H9 (cell line): ENCODE measurements around the gene UBAC2. TPM values are rescaled to one million over a fixed set of nuclear protein-coding genes. Genes with fewer than 3 reads are reported as not detected.

Source experiments
- DNase-seq: peaks from one replicate; pipeline ENCODE4 v3.0.0-alpha.2; 2017
- H2AFZ ChIP-seq: one replicate; pipeline ENCODE4 v1.6.1; 2013; ENCODE audit warnings: mild to moderate bottlenecking, low read length, control low read depth, moderate library complexity
- H2AK5ac ChIP-seq: 2 replicates; pipeline ENCODE4 v1.6.1; 2013; ENCODE audit warnings: low read length, control low read depth, mixed read lengths; ENCODE audit not compliant: insufficient read length
- H2BK120ac ChIP-seq: one replicate; pipeline ENCODE4 v1.6.1; 2013; ENCODE audit warnings: low read depth, mild to moderate bottlenecking, low read length, control low read depth, inconsistent platforms; ENCODE audit not compliant: poor library complexity, severe bottlenecking
- H2BK12ac ChIP-seq: 2 replicates; pipeline ENCODE4 v1.6.1; 2013; ENCODE audit warnings: low read length, control low read depth, mixed read lengths, low read depth; ENCODE audit not compliant: insufficient read length
- H2BK15ac ChIP-seq: 2 replicates; pipeline ENCODE4 v1.6.1; 2013; ENCODE audit warnings: low read depth, low read length, control low read depth
- H2BK20ac ChIP-seq: one replicate; pipeline ENCODE4 v1.6.1; 2013; ENCODE audit warnings: low read depth, mild to moderate bottlenecking, low read length, control low read depth, inconsistent platforms; ENCODE audit not compliant: poor library complexity, severe bottlenecking
- H2BK5ac ChIP-seq: 2 replicates; pipeline ENCODE4 v1.6.1; 2013; ENCODE audit warnings: low read length, control low read depth, mixed read lengths; ENCODE audit not compliant: insufficient read length
- H3K14ac ChIP-seq: 2 replicates; pipeline ENCODE4 v1.6.1; 2013; ENCODE audit warnings: low read length, control low read depth; ENCODE audit not compliant: insufficient read depth
- H3K18ac ChIP-seq: 2 replicates; pipeline ENCODE4 v1.6.1; 2013; ENCODE audit warnings: low read depth, mild to moderate bottlenecking, mixed read lengths, low read length, control low read depth; ENCODE audit not compliant: insufficient read length
- H3K23ac ChIP-seq: 2 replicates; pipeline ENCODE4 v1.6.1; 2013; ENCODE audit warnings: low read length, control low read depth, mixed read lengths, low read depth; ENCODE audit not compliant: insufficient read length
- H3K23me2 ChIP-seq: 2 replicates; pipeline ENCODE4 v1.6.1; 2013; ENCODE audit warnings: low read depth, mild to moderate bottlenecking, mixed read lengths, low read length, control low read depth; ENCODE audit not compliant: insufficient read length, poor library complexity, severe bottlenecking
- H3K27ac ChIP-seq: 2 replicates; pipeline ENCODE4 v1.5.1; 2013; ENCODE audit warnings: low read length, control low read depth, mixed read lengths, low read depth; ENCODE audit not compliant: insufficient read length
- H3K27me3 ChIP-seq: 2 replicates; pipeline ENCODE4 v1.6.1; 2013; ENCODE audit warnings: low read length, control low read depth, inconsistent platforms; ENCODE audit not compliant: insufficient read depth
- H3K4ac ChIP-seq: 2 replicates; pipeline ENCODE4 v1.6.1; 2013; ENCODE audit warnings: low read depth, mild to moderate bottlenecking, control low read depth, inconsistent platforms, low read length, moderate library complexity
- H3K4me1 ChIP-seq: 2 replicates; pipeline ENCODE4 v1.6.1; 2013; ENCODE audit warnings: low read length, control low read depth, inconsistent platforms; ENCODE audit not compliant: insufficient read depth
- H3K4me2 ChIP-seq: 2 replicates; pipeline ENCODE4 v1.6.1; 2013; ENCODE audit warnings: low read length, control low read depth, mixed read lengths; ENCODE audit not compliant: insufficient read length, insufficient read depth
- H3K56ac ChIP-seq: 2 replicates; pipeline ENCODE4 v1.6.1; 2013; ENCODE audit warnings: low read depth, mild to moderate bottlenecking, mixed read lengths, low read length, control low read depth; ENCODE audit not compliant: insufficient read length
- H3K79me1 ChIP-seq: 2 replicates; pipeline ENCODE4 v1.6.1; 2013; ENCODE audit warnings: low read depth, mild to moderate bottlenecking, moderate library complexity, low read length, control low read depth, inconsistent platforms; ENCODE audit not compliant: insufficient read depth, poor library complexity, severe bottlenecking
- H3K79me2 ChIP-seq: 2 replicates; pipeline ENCODE4 v1.6.1; 2013; ENCODE audit warnings: low read length, control low read depth, inconsistent platforms; ENCODE audit not compliant: insufficient read depth
- H3K9ac ChIP-seq: 2 replicates; pipeline ENCODE4 v1.6.1; 2013; ENCODE audit warnings: low read length, control low read depth, mixed read lengths; ENCODE audit not compliant: insufficient read length; ENCODE audit errors: extremely low read depth
- H3K9me3 ChIP-seq: one replicate; pipeline ENCODE4 v1.6.1; 2013; ENCODE audit warnings: low read depth, low read length, inconsistent platforms; ENCODE audit not compliant: control insufficient read depth
- H3T11ph ChIP-seq: one replicate; pipeline ENCODE4 v1.6.1; 2013; ENCODE audit warnings: mild to moderate bottlenecking, low read length, control low read depth, inconsistent platforms
- H4K20me1 ChIP-seq: one replicate; pipeline ENCODE4 v1.6.1; 2013; ENCODE audit not compliant: control insufficient read depth, insufficient read length, insufficient read depth
- H4K5ac ChIP-seq: 2 replicates; pipeline ENCODE4 v1.6.1; 2013; ENCODE audit warnings: low read depth, mild to moderate bottlenecking, mixed read lengths, low read length, control low read depth; ENCODE audit not compliant: insufficient read length
- H4K8ac ChIP-seq: replicated peaks from 2 replicates; pipeline ENCODE4 v1.6.1; 2013; ENCODE audit warnings: low read length, control low read depth, mixed read lengths, low read depth; ENCODE audit not compliant: insufficient read length
- H4K91ac ChIP-seq: 2 replicates; pipeline ENCODE4 v1.6.1; 2013; ENCODE audit warnings: low read depth, mild to moderate bottlenecking, moderate library complexity, mixed read lengths, low read length, control low read depth; ENCODE audit not compliant: insufficient read length
- H3K27ac Mint-ChIP-seq, 3 experiments: 2 replicates in 2 of 3; 3 replicates in 1 of 3; pipeline ENCODE4 v1.8.0; 2020 to 2021; ENCODE audit warnings: mixed read lengths in 3 of 3, mild to moderate bottlenecking in 1 of 3, moderate library complexity in 1 of 3
- H3K27me3 Mint-ChIP-seq: 2 replicates; pipeline ENCODE4 v1.8.0; 2021; ENCODE audit warnings: low read depth, mild to moderate bottlenecking, moderate library complexity, mixed read lengths
- H3K36me3 Mint-ChIP-seq, 3 experiments: 2 replicates in 2 of 3; 3 replicates in 1 of 3; pipeline ENCODE4 v1.8.0; 2020 to 2021; ENCODE audit warnings: low read depth in 3 of 3, mixed read lengths in 3 of 3; ENCODE audit not compliant: insufficient read depth in 1 of 3
- H3K4me1 Mint-ChIP-seq, 2 experiments: 2 replicates each; pipeline ENCODE4 v1.8.0; 2020; ENCODE audit warnings: mixed read lengths in 2 of 2
- H3K4me3 Mint-ChIP-seq, 2 experiments: 2 replicates in 1 of 2; 3 replicates in 1 of 2; pipeline ENCODE4 v1.8.0; 2020 to 2021; ENCODE audit warnings: mild to moderate bottlenecking in 2 of 2, mixed read lengths in 2 of 2, moderate library complexity in 1 of 2
- H3K9me3 Mint-ChIP-seq, 2 experiments: 2 replicates in 1 of 2; 3 replicates in 1 of 2; pipeline ENCODE4 v1.8.0; 2020; ENCODE audit warnings: mild to moderate bottlenecking in 2 of 2, mixed read lengths in 2 of 2, moderate library complexity in 1 of 2
- CTCF ChIP-seq: fragments of 200-600 bp; sonication (generic); conservative IDR thresholded peaks from 3 replicates; pipeline ENCODE4 v1.8.0; 2021; ENCODE audit warnings: antibody characterized with exemption, mild to moderate bottlenecking
- WGBS: extraction: QIAGEN DNeasy Blood & Tissue Kit; methylation state at CpG from one replicate; pipeline ENCODE4 v1.1.7; 2013; ENCODE audit warnings: missing lambda C conversion rate, low lambda C conversion rate, mixed read lengths; ENCODE audit not compliant: insufficient read length; ENCODE audit errors: extremely low coverage; 5-methylcytosine and 5-hydroxymethylcytosine counted together
- total RNA-seq: library from RNA; stranded (reverse); gene quantifications from 2 replicates; pipeline ENCODE4 v1.2.1, GENCODE V29; 2021

The UBAC2 gene
- total RNA-seq, 1 experiment from 2014 or later: 52.3 TPM

- Histone ChIP-seq H3K27ac (no peak overlapping the region), H3K23ac (no peak overlapping the region), H2BK120ac (no peak overlapping the region), H4K8ac (no peak overlapping the region), H2BK20ac (no peak overlapping the region), H3T11ph (no peak overlapping the region), H3K27me3 (no peaks in the 10 kb centered on the region), H3K4ac (no peak overlapping the region; the same call in 1 of the 2 replicates), H2BK5ac (no peak overlapping the region), H3K23me2 (no peaks in the 10 kb centered on the region), H2BK15ac (no peak overlapping the region), H2AK5ac (no peak overlapping the region), H4K20me1 (no peaks in the 10 kb centered on the region), H3K79me1 (no peaks in the 10 kb centered on the region), H3K79me2 (no peaks in the 10 kb centered on the region), H3K18ac (peak overlapping the region; percentile 6), H2BK12ac (no peak overlapping the region), H3K9me3 (no peaks in the 10 kb centered on the region), H3K9ac (no peak overlapping the region), H3K4me1 (peaks cover 3% of the 10 kb centered on the region; the same call in 1 of the 2 replicates), H4K91ac (no peak overlapping the region), H3K56ac (no peak overlapping the region), H4K5ac (no peak overlapping the region), H3K4me2 (no peak overlapping the region), H3K14ac (no peak overlapping the region; the same call in 1 of the 2 replicates), H2AFZ (no peak overlapping the region)
- Mint-ChIP-seq H3K4me3 (no peak overlapping the region), H3K27me3 (peaks cover 14% of the 10 kb centered on the region), H3K4me1 (peaks cover 19 to 21% of the 10 kb centered on the region in 2 experiments), H3K27ac (no peak overlapping the region), H3K9me3 (peaks cover 3 to 6% of the 10 kb centered on the region in 2 experiments; a peak in 2 of 5 replicates), H3K36me3 (no peaks in the 10 kb centered on the region; a peak in 3 of 7 replicates)
- no peak for TF ChIP-seq CTCF
- DNase-seq: no peak
- no CpG with 5 or more reads among the region's 33 CpGs for WGBS
These were observed 207.4 kb downstream of the UBAC2 start for GRCh38 chr13:99407906-99408702.
